ENCODE results near the gene SPATA12. TPM values are rescaled to one million over a fixed set of nuclear protein-coding genes. Genes with fewer than 3 reads are reported as not detected.

The SPATA12 gene
- total and polyA plus RNA-seq, 7 donors, result 0.26 TPM; not detected in 6

DNA sequence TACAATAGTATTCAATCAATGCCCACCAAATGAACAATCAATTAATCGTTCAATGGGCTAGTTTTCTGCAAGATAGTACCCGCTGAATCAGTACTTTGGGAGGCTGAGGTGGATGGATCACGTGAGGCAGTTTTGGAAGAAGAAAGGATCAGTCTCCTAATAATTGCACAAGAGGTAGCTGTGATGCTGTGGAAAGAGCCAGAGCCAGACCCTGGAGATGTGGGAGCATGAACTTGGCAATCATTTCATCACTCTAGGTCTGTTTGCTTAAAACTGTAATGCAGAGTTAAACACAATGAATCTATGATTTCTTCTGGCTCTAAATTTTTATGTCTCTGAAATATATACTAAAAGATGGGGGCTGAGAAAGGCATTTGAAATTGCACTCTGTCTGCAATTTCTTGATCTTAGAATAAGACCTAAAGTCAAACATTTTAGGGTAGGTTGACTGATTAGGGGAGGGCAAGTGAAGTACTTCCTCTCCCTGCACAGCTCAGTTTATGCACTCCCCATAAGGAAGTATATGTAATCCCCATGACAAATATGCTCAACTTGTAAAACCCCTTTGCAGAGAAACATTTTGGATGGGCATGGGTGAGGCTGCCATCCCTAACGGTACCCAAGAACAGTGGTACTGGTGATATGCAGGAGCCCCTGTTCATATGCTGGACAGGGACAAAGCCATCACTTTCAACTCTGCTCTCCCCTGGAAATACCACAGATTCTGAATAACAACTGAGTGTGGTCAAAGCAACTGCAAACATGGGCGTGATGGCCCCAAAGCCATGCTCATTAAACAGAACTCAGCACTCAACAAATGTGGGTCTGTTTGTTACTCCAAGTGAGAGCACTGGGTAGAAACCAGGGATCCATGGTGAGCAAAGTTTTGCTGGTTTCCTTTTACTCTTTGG is 28.6 kb upstream of the SPATA12 start:
- Histone ChIP-seq H3K9me3 (no peaks in the 10 kb centered on the region), H3K4me1 (peaks cover 0 to 37% (median 9%) of the 10 kb centered on the region in 4 donors), H3K27ac (no peak overlapping the region), H3K36me3 (peaks cover 0 to 6% (median 0%) of the 10 kb centered on the region in 4 donors), H3K4me3 (no peak overlapping the region), H3K27me3 (no peaks in the 10 kb centered on the region)
- intact Hi-C loops (cut with DNase I), result no loop called here
- TF ChIP-seq EP300 (IDR thresholded peaks at IDR 0.05), result no peak
- TF ChIP-seq POLR2AphosphoS5 (IDR thresholded peaks at IDR 0.05), result no peak
- no peak for TF ChIP-seq POLR2A (IDR thresholded peaks at IDR 0.05)
- TF ChIP-seq CTCF (IDR thresholded peaks at IDR 0.05), result no peak
- WGBS, 2 donors, result 74 to 84% methylated on average over 5 of the region's 5 CpGs
- DNase-seq, result no peak

DNA sequence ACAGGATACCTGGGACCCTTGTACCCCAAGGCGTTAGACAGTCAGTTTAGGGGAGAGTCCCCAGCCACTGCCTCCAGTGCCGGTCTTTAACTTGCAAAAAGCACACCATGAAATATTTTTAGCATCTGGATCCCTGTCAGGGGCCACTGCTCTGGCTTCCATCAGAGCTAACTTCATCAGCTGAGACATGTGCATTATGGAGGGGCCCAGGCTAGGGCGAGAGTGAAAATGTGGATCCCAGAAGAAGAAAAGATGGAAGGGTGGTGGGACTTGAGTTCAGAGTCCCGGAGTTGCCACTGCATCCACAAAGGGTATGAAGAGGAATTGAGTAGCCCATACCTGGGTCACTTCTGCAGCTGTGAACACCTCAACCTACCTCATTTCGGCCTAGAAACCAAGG is 23.5 kb upstream of the SPATA12 start:
- Histone ChIP-seq H3K36me3 (peaks cover 0 to 6% (median 0%) of the 10 kb centered on the region in 4 donors), H3K9me3 (no peaks in the 10 kb centered on the region), H3K4me3 (no peak overlapping the region), H3K4me1 (peaks cover 0 to 43% (median 31%) of the 10 kb centered on the region in 4 donors), H3K27me3 (no peaks in the 10 kb centered on the region), H3K27ac (peak overlapping the region in 3 of 4 donors; percentile 42 to 62 (median 55))
- intact Hi-C loops (cut with DNase I), result no loop called here
- no peak for DNase-seq
- peak in 3 of 4 donors; percentile 40 to 66 (median 60) for TF ChIP-seq POLR2AphosphoS5 (IDR thresholded peaks at IDR 0.05)
- no peak for TF ChIP-seq CTCF (IDR thresholded peaks at IDR 0.05)
- WGBS, 2 donors, result 88 to 93% methylated on average over 5 of the region's 5 CpGs

GRCh38 chr3:57038466-57039164 is 21.8 kb upstream of the SPATA12 start:
- Histone ChIP-seq H3K27me3 (no peaks in the 10 kb centered on the region), H3K9me3 (no peaks in the 10 kb centered on the region), H3K4me1 (peaks cover 0 to 42% (median 31%) of the 10 kb centered on the region in 4 donors), H3K4me3 (no peak overlapping the region), H3K27ac (no peak overlapping the region), H3K36me3 (no peaks in the 10 kb centered on the region)
- WGBS, 2 donors, result 89 to 92% methylated on average over 5 of the region's 5 CpGs
- TF ChIP-seq POLR2AphosphoS5 (IDR thresholded peaks at IDR 0.05), result no peak
- TF ChIP-seq POLR2A (IDR thresholded peaks at IDR 0.05), result no peak
- no peak for TF ChIP-seq EP300 (IDR thresholded peaks at IDR 0.05)
- no peak for TF ChIP-seq CTCF (IDR thresholded peaks at IDR 0.05)
- intact Hi-C loops (cut with DNase I), result no loop called here
- DNase-seq, result no peak

GRCh38 chr3:57041674-57042073 is 18.8 kb upstream of the SPATA12 start:
- DNase-seq, result no peak
- no peak for TF ChIP-seq POLR2A (IDR thresholded peaks at IDR 0.05)
- TF ChIP-seq EP300 (IDR thresholded peaks at IDR 0.05), result no peak
- no peak for TF ChIP-seq CTCF (IDR thresholded peaks at IDR 0.05)
- TF ChIP-seq POLR2AphosphoS5 (IDR thresholded peaks at IDR 0.05), result no peak
- no peaks in the 10 kb centered on the region for H3K27me3 ChIP-seq
- H3K4me1 ChIP-seq, result peaks cover 0 to 46% (median 37%) of the 10 kb centered on the region in 4 donors
- intact Hi-C loops (cut with DNase I), result no loop called here
- whole genome bisulfite sequencing, 2 donors, result 71 to 81% methylated on average over 6 of the region's 6 CpGs
- H3K9me3 ChIP-seq, result no peaks in the 10 kb centered on the region
- no peak overlapping the region for H3K4me3 ChIP-seq
- no peaks in the 10 kb centered on the region for H3K36me3 ChIP-seq
- H3K27ac ChIP-seq, result no peak overlapping the region

Measured in sigmoid colon (tissue), 7 donors.